Neural cell (in vitro differentiated cells): Measurements from ENCODE around the gene CHD6. TPM values are rescaled to one million over a fixed set of nuclear protein-coding genes. Genes with fewer than 3 reads are reported as not detected.

Experiments used
- H2AFZ ChIP-seq: fragments of 200-600, 300-800 bp; sonication (generic), shearing (Covaris generic); 2 replicates; pipeline ENCODE4 v1.6.0; 2014; ENCODE audit warnings: low read depth, mild to moderate bottlenecking, antibody characterized with exemption, low read length, moderate library complexity
- H3F3A ChIP-seq: fragments of 200-600 bp; shearing (Covaris generic); 2 replicates; pipeline ENCODE4 v1.6.1; 2016; ENCODE audit warnings: mild to moderate bottlenecking, moderate library complexity, mixed read lengths, antibody characterized with exemption, low read length; ENCODE audit not compliant: insufficient read depth, poor library complexity, severe bottlenecking
- H3K27ac ChIP-seq: fragments of 200-600, 300-800 bp; sonication (generic), shearing (Covaris generic); 2 replicates; pipeline ENCODE4 v1.5.1; 2014; ENCODE audit warnings: mild to moderate bottlenecking, low read length, moderate library complexity
- H3K27me3 ChIP-seq: fragments of 300-800, 200-600 bp; sonication (generic), shearing (Covaris generic); 2 replicates; pipeline ENCODE4 v1.6.0; 2014; ENCODE audit warnings: mild to moderate bottlenecking, low read depth, low read length, moderate library complexity; ENCODE audit not compliant: insufficient read depth
- H3K36me3 ChIP-seq: fragments of 300-800, 200-600 bp; sonication (generic), shearing (Covaris generic); 2 replicates; pipeline ENCODE4 v1.5.1; 2014; ENCODE audit warnings: mild to moderate bottlenecking, antibody characterized with exemption, low read length, moderate library complexity; ENCODE audit not compliant: insufficient read depth
- H3K4me2 ChIP-seq: fragments of 300-800, 200-600 bp; sonication (generic), shearing (Covaris generic); 2 replicates; pipeline ENCODE4 v1.6.0; 2014; ENCODE audit warnings: mild to moderate bottlenecking, low read length
- H3K4me3 ChIP-seq: fragments of 300-800, 200-600 bp; sonication (generic), shearing (Covaris generic); 2 replicates; pipeline ENCODE4 v1.5.1; 2014; ENCODE audit warnings: mild to moderate bottlenecking, low read length, moderate library complexity
- H3K79me2 ChIP-seq: fragments of 200-600 bp; shearing (Covaris generic); replicated peaks from 2 replicates; pipeline ENCODE4 v1.6.0; 2014; ENCODE audit warnings: mild to moderate bottlenecking, low read length, moderate library complexity; ENCODE audit not compliant: insufficient read depth
- H3K9ac ChIP-seq: fragments of 300-800, 200-600 bp; sonication (generic), shearing (Covaris generic); 2 replicates; pipeline ENCODE4 v1.6.1; 2016; ENCODE audit warnings: mild to moderate bottlenecking, low read length, mixed read lengths
- H3K9me2 ChIP-seq: fragments of 200-600 bp; shearing (Covaris generic); 2 replicates; pipeline ENCODE4 v1.6.1; 2016; ENCODE audit warnings: mild to moderate bottlenecking, low read length, mixed read lengths; ENCODE audit not compliant: insufficient read depth
- H3K9me3 ChIP-seq: fragments of 200-600, 300-800 bp; sonication (generic), shearing (Covaris generic); 2 replicates; pipeline ENCODE4 v1.6.1; 2016; ENCODE audit warnings: mild to moderate bottlenecking, mixed run types, low read length, moderate library complexity, mixed read lengths
- H4K20me1 ChIP-seq: fragments of 200-600 bp; shearing (Covaris generic); 2 replicates; pipeline ENCODE4 v1.6.1; 2016; ENCODE audit warnings: mild to moderate bottlenecking, mixed run types; ENCODE audit not compliant: insufficient read depth
- CTCF ChIP-seq: fragments of 450-650 bp; IDR thresholded peaks from 2 replicates; pipeline ENCODE4 v1.5.1; 2014; ENCODE audit warnings: antibody characterized with exemption, mild to moderate bottlenecking, moderate library complexity; ENCODE audit not compliant: poor library complexity, severe bottlenecking
- EP300 ChIP-seq: fragments of 450-650 bp; conservative IDR thresholded peaks from 2 replicates; pipeline ENCODE4 v1.6.1; 2014; ENCODE audit warnings: antibody characterized with exemption, mild to moderate bottlenecking, moderate library complexity; ENCODE audit not compliant: poor library complexity, severe bottlenecking
- EZH2 ChIP-seq: fragments of 200-600, 300-800 bp; shearing (Covaris generic), sonication (generic); IDR thresholded peaks from 2 replicates; pipeline ENCODE4 v1.6.1; 2014; ENCODE audit warnings: antibody characterized with exemption, low read length, borderline replicate concordance, mild to moderate bottlenecking; ENCODE audit not compliant: insufficient read depth, poor library complexity, severe bottlenecking
- MXI1 ChIP-seq: fragments of 450-650 bp; conservative IDR thresholded peaks from 2 replicates; pipeline ENCODE4 v1.6.1; 2014; ENCODE audit warnings: antibody characterized with exemption, mild to moderate bottlenecking; ENCODE audit not compliant: poor library complexity, severe bottlenecking
- POLR2AphosphoS5 ChIP-seq: IDR thresholded peaks from 2 replicates; pipeline ENCODE4 v1.6.1; 2012
- SMC3 ChIP-seq: fragments of 450-650 bp; conservative IDR thresholded peaks from 2 replicates; pipeline ENCODE4 v1.6.1; 2014; ENCODE audit warnings: antibody characterized with exemption, mild to moderate bottlenecking, moderate library complexity; ENCODE audit not compliant: poor library complexity
- TAF1 ChIP-seq: IDR thresholded peaks from 2 replicates; pipeline ENCODE4 v1.6.1; 2012; ENCODE audit warnings: low read depth
- polyA plus RNA-seq: library from polyadenylated mRNA; depleted of rRNA; stranded (reverse); fragments of >200 nt; gene quantifications from 2 replicates; pipeline ENCODE4 v1.2.3, GENCODE V29; 2014
- TF ChIP-seq, protein P1 (sequence below): IDR thresholded peaks from 2 replicates; pipeline ENCODE4 v1.6.1; 2012; ENCODE audit warnings: borderline replicate concordance

CHD6 gene
- polyA plus RNA-seq, 1 donor from 2014 or later: 22.9 TPM

DNA sequence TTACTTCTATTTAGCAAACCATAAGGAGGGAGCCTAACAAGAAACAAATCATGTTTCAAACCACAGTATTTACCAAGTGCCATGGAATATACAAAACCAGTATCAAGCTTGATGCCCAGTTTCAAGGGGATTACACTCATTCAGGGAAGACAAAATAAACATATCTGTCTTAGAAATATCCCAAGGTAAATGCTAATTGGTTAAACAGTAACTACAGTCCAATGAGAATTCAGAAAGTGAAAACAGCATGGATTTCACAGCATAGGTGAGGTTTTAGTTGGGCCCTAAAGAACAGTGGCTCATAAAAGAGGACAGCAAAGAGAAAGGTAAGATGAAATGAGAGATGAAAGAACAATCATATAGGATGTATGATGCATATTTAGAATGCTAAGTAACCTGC, 110.3 kb downstream of the CHD6 start:
- Histone ChIP-seq H3K4me3 (no peak overlapping the region), H4K20me1 (no peaks in the 10 kb centered on the region), H3K9ac (no peak overlapping the region), H2AFZ (no peak overlapping the region), H3K27ac (no peak overlapping the region), H3K79me2 (peaks cover 5% of the 10 kb centered on the region), H3F3A (no peaks in the 10 kb centered on the region), H3K36me3 (peaks cover 6% of the 10 kb centered on the region), H3K4me2 (no peak overlapping the region), H3K9me3 (no peaks in the 10 kb centered on the region), H3K9me2 (no peaks in the 10 kb centered on the region), H3K27me3 (no peaks in the 10 kb centered on the region)
- TF ChIP-seq MXI1 (no peak), TAF1 (no peak), EZH2 (no peak)

- Histone ChIP-seq H3K4me3 (no peak overlapping the region), H3K4me2 (no peak overlapping the region), H3K36me3 (peaks cover 4% of the 10 kb centered on the region), H3F3A (no peaks in the 10 kb centered on the region), H3K27ac (no peak overlapping the region), H2AFZ (no peak overlapping the region), H3K9me2 (no peaks in the 10 kb centered on the region), H3K79me2 (peaks cover 5% of the 10 kb centered on the region), H3K9me3 (no peaks in the 10 kb centered on the region), H4K20me1 (no peaks in the 10 kb centered on the region), H3K9ac (no peak overlapping the region), H3K27me3 (no peaks in the 10 kb centered on the region)
- TF ChIP-seq TAF1: no peak
- TF ChIP-seq SMC3: no peak
- TF ChIP-seq CTCF: no peak
- TF ChIP-seq EP300: no peak
- no peak for TF ChIP-seq POLR2AphosphoS5
These were observed 110.7 kb downstream of the CHD6 start for GRCh38 chr20:41507436-41507835.

DNA sequence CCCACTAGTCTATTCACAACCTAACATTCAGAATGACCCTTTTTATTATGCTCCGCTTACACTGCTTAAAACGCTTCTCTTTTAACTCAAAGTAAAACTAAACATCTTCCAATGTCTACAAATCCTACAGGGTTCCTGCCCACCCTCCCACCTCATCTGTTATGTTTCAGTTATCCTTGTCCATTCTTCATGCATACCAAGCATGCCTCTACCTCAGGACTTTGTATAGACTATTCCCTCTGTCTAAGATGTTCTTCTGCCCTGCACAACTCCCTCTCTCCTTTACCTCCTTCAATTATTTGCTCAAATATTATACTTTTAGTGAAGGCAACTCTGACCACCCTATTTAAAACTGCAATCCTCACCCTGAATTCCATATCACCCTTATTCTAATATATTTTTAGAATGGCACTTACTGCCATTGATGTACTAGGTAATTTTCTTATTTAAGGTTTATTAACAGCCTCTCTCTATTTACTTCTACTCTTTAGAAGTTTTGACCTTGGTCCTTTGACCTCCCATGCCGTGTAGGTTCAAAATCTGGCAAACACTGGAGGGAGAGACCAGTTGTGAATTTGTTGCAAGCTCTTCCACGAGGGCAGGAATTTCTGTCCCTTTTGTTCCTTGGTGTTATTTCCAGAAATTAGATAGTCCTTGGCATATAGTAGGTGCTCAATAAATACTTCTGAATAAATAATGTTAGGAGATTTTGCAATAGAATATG, 111.8 kb downstream of the CHD6 start:
- no peak overlapping the region for H3K4me2 ChIP-seq
- no peaks in the 10 kb centered on the region for H3K9me3 ChIP-seq
- no peak overlapping the region for H3K27ac ChIP-seq
- H4K20me1 ChIP-seq: no peaks in the 10 kb centered on the region
- TF ChIP-seq, protein P1, sequence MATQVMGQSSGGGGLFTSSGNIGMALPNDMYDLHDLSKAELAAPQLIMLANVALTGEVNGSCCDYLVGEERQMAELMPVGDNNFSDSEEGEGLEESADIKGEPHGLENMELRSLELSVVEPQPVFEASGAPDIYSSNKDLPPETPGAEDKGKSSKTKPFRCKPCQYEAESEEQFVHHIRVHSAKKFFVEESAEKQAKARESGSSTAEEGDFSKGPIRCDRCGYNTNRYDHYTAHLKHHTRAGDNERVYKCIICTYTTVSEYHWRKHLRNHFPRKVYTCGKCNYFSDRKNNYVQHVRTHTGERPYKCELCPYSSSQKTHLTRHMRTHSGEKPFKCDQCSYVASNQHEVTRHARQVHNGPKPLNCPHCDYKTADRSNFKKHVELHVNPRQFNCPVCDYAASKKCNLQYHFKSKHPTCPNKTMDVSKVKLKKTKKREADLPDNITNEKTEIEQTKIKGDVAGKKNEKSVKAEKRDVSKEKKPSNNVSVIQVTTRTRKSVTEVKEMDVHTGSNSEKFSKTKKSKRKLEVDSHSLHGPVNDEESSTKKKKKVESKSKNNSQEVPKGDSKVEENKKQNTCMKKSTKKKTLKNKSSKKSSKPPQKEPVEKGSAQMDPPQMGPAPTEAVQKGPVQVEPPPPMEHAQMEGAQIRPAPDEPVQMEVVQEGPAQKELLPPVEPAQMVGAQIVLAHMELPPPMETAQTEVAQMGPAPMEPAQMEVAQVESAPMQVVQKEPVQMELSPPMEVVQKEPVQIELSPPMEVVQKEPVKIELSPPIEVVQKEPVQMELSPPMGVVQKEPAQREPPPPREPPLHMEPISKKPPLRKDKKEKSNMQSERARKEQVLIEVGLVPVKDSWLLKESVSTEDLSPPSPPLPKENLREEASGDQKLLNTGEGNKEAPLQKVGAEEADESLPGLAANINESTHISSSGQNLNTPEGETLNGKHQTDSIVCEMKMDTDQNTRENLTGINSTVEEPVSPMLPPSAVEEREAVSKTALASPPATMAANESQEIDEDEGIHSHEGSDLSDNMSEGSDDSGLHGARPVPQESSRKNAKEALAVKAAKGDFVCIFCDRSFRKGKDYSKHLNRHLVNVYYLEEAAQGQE: no peak
- TF ChIP-seq POLR2AphosphoS5: no peak
- no peak for TF ChIP-seq SMC3
- TF ChIP-seq TAF1: no peak
- TF ChIP-seq EP300: no peak
- TF ChIP-seq MXI1: no peak
- no peak for TF ChIP-seq CTCF
- no peak overlapping the region for H2AFZ ChIP-seq
- H3F3A ChIP-seq: no peaks in the 10 kb centered on the region
- peaks cover 5% of the 10 kb centered on the region for H3K79me2 ChIP-seq
- H3K9ac ChIP-seq: no peak overlapping the region
- H3K4me3 ChIP-seq: no peak overlapping the region
- no peaks in the 10 kb centered on the region for H3K36me3 ChIP-seq
- no peaks in the 10 kb centered on the region for H3K27me3 ChIP-seq
- no peaks in the 10 kb centered on the region for H3K9me2 ChIP-seq
